ENCODE results near the gene KLK7.

The KLK7 gene
- 0 to 0.10 (median 0) reads per million in 9 experiments for total RNA-seq

DNA sequence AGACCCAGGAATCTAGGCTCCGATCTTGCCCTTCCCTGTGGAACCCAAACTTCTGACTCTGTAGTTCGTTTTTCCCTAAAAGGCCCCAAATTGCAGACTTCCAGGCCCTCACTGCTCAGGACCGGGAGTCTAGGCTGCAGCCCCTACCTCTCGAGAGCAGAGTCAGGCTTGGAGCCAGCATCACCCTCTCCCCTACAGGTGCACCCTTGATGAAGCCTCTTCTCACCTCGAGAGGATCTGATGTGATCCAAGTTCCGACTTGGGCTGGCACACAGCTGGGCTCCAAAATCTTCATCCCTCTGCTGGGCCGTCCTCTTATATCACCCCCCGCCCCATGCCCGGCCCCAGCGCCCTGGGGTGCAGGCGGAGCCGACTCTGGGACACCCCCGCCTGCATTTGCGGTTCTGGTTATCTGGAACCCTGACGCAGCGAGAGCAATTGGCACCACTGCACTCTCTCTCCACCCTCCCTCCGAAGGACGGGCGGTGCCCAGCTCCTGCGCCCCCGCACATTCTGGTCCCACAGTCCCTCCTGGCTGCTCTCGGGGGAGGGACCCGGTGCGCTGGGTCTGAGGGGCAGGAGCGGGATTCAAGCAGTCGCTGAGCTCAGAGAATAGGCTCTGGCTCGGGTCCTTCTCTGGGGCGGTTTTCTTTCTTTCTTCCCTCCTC is at the start of gene KLK7:
KLK7 (minus strand) TSS at position 293 of the 668 bp plus-strand sequence. CDS start 1,518 bp downstream, outside the sequence.
- no peak for ATAC-seq (replicated peaks)
- Mint-ChIP-seq H3K4me3 (no peak within 1 kb of the TSS), H3K36me3 (ENCODE audit: insufficient read depth) (no peaks in the 10 kb centered on the region), H3K4me1 (ENCODE audit: low read depth in 2 of 2) (no peaks in the 10 kb centered on the region), H3K27me3 (peaks cover 66 to 82% of the 10 kb centered on the region in 2 donors), H3K27ac (no peak within 1 kb of the TSS), H3K9me3 (peaks cover 0 to 2% of the 10 kb centered on the region in 2 donors)
- DNase-seq, result no peak

DNA sequence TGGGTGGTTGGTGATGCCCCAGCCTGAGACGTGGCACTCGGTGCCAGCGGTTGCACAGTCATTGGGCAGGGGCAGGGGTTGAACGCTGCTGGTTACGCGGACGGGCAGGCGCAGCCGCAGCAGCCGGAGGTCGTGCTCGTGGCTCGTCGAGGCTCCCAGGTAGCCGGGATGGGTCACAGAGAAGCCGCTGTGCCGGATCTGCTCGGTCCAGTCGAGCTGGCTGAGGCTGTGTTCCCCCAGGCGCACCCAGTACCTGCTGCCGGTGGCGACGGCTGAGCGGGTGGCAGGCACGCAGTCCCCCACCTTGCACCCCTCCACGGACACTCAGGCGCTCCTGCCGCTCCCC is 48.1 kb upstream of the KLK7 start:
- DNase-seq (no peak), ATAC-seq (replicated peaks) (no peak)
- peaks cover 60 to 65% of the 10 kb centered on the region in 2 donors for H3K27me3 Mint-ChIP-seq
- no peaks in the 10 kb centered on the region for H3K36me3 Mint-ChIP-seq (ENCODE audit: insufficient read depth)
- no peaks in the 10 kb centered on the region for H3K4me1 Mint-ChIP-seq (ENCODE audit: low read depth in 2 of 2)
- H3K4me3 Mint-ChIP-seq, result no peak overlapping the region
- H3K27ac Mint-ChIP-seq, result no peak overlapping the region
- no peaks in the 10 kb centered on the region for H3K9me3 Mint-ChIP-seq

DNA sequence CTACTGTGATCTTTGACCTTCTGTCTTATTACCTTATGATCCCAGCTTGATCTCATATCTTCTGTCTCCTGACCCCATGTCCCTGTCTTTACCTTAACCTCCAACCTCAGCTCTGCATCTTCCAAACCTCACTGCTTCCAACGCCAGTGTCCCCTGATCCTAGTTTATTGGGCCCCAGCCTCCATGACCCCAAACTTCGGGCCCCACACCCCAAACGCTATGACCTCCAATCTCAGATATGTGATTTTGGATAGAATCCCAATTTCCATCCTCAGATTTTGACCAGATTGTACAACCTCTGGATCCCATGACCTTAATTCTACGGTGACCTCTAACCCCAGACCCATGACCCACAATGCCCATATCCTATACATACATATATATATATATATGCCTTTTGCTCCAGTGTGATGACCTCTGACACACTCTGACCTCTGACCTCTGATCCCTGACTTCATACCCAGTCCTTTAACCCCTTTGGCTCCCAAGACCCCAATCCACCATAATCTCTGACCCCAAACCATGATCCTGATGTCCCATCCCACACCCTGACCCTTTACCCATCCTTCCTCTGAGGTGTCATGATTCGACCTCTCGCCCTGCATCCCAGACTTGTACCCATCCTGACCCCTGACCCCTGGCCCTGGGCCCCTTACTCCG is 47.6 kb upstream of the KLK7 start:
- Mint-ChIP-seq H3K27me3 (peaks cover 65 to 70% of the 10 kb centered on the region in 2 donors), H3K4me3 (no peak overlapping the region), H3K4me1 (ENCODE audit: low read depth in 2 of 2) (no peaks in the 10 kb centered on the region), H3K27ac (no peak overlapping the region), H3K36me3 (ENCODE audit: insufficient read depth) (no peaks in the 10 kb centered on the region), H3K9me3 (no peaks in the 10 kb centered on the region)
- no peak for DNase-seq
- no peak for ATAC-seq (replicated peaks)

DNA sequence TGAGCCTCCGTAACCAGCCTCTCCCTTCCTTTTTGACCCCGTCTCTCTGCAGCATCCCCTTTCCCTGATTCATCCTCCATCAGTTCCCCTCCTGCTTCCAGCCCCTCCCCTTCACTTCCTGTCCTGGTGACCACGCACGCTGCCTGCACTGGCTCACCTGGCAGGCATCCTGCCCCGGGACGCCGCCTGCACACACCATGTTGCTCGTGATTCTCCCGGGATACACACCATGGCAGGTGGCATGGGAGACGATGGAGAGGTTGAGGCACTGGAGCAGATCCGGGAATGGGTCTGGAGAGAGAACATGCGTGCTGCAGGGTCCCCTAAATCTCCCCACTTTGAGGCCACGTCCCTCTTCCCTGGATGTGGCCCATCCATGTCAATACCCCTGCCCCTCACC is 46.9 kb upstream of the KLK7 start:
- H3K27ac Mint-ChIP-seq, result no peak overlapping the region

DNA sequence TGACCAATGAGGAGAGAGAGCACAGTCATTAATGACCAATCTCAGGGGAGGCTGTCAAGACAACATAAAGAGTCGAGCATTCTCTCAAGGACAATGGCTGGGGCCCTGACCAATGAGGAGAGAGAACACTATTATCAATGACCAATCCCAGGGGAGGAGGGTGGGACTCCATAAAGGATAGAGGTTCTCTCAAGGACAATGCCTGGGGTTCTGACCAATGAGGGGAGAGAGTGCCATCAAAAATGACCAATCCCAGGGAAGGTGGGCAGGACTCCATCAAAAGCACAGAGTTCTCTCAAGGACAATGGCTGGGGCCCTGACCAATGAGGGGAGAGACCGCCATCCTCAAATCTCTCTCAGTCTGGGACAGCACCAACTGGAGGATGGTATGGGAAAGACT is 46.0 kb upstream of the KLK7 start:
- Mint-ChIP-seq H3K4me1 (ENCODE audit: low read depth in 2 of 2) (no peaks in the 10 kb centered on the region), H3K9me3 (no peaks in the 10 kb centered on the region), H3K27ac (no peak overlapping the region), H3K4me3 (no peak overlapping the region), H3K36me3 (ENCODE audit: insufficient read depth) (no peaks in the 10 kb centered on the region), H3K27me3 (peaks cover 64 to 75% of the 10 kb centered on the region in 2 donors)
- ATAC-seq (replicated peaks) (no peak), DNase-seq (no peak)

More for the DNA sequence above, 46.9 kb upstream of the KLK7 start:
- no peaks in the 10 kb centered on the region for H3K4me1 Mint-ChIP-seq (ENCODE audit: low read depth in 2 of 2)
- peaks cover 64 to 75% of the 10 kb centered on the region in 2 donors for H3K27me3 Mint-ChIP-seq
- no peaks in the 10 kb centered on the region for H3K36me3 Mint-ChIP-seq (ENCODE audit: insufficient read depth)
- no peaks in the 10 kb centered on the region for H3K9me3 Mint-ChIP-seq
- H3K4me3 Mint-ChIP-seq, result no peak overlapping the region
- no peak for ATAC-seq (replicated peaks)
- DNase-seq, result no peak

DNA sequence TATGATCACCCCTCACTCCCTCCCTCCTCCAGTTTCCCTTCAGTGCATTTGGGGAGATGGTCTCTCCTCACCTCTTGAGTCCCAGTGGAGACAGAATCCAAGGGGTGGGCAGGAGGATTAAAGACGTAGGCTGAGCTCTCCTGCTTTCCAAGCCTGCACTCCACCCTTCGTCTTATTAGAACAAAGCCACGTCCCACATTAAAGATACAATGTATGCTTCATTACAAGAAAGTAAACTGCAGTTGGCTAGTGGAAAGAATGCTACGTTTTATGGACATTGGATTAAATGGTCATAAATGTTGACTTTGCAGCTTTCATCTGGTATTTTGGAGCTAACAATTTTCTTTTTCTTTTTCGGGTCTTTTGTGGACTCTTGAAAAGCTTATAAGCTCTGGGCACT is 44.2 kb upstream of the KLK7 start:
- Mint-ChIP-seq H3K36me3 (ENCODE audit: insufficient read depth) (no peaks in the 10 kb centered on the region), H3K4me1 (ENCODE audit: low read depth in 2 of 2) (no peaks in the 10 kb centered on the region), H3K27me3 (peaks cover 65 to 80% of the 10 kb centered on the region in 2 donors), H3K9me3 (no peaks in the 10 kb centered on the region), H3K4me3 (no peak overlapping the region), H3K27ac (no peak overlapping the region)
- DNase-seq (no peak), ATAC-seq (replicated peaks) (no peak)

DNA sequence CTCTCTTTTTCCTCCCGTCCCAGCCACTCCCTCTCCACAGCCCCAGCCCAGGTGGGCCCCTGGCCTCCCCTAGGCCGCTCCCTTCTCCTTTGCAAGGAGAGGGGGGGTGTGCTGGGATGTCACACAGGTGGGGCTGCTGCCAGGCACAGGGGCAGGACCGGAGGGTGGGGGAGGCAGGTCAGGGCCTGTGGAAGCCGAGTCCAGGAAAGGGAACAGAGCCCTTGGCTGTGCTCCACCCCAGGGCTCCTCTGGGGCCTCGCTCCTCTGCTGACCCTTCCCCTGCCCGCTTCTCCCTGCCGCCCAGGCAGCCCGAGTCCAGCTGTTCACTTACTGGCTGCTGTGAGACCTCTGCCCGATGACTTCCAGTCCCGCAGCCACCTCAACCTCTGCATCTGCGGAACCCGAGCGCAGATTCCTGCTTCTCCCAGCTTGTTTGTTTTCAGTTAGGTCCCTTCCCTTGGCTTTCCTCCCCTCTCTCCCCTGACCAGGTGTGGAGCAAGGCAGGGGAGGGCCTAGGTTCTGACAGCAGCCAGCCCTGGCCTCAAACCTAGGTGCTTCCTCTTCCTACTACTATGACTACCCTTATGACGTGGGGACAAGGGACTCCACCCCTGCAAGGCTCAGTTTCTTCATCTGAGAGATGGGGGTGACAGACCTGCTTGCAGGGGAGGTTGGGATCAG is 43.5 kb upstream of the KLK7 start:
- no peak for DNase-seq
- H3K27ac Mint-ChIP-seq, result no peak overlapping the region
- H3K9me3 Mint-ChIP-seq, result no peaks in the 10 kb centered on the region
- no peak for ATAC-seq (replicated peaks)
- no peaks in the 10 kb centered on the region for H3K36me3 Mint-ChIP-seq (ENCODE audit: insufficient read depth)
- H3K4me1 Mint-ChIP-seq (ENCODE audit: low read depth in 2 of 2), result no peaks in the 10 kb centered on the region
- H3K27me3 Mint-ChIP-seq, result peaks cover 69 to 82% of the 10 kb centered on the region in 2 donors
- H3K4me3 Mint-ChIP-seq, result no peak overlapping the region

DNA sequence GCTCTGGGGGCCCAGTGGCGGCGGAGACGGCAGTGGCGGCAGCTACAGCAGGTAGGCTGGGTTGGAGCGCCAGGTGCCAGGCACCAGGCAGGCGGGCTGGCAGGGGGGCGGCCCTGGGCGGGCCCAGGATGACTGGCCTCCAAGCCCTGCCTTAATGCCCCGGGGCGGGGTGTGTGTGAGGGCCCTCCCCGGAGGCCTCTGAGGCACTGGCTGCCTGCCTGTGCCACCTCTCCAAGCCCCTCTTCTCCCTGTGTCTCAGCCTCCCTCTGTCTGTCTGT is 42.8 kb upstream of the KLK7 start, which contains the start of gene KLK11:
KLK11 (minus strand) TSS at position 63 of the 278 bp plus-strand sequence. CDS start 985 bp downstream, outside the sequence.
- ATAC-seq (replicated peaks), result no peak
- H3K4me1 Mint-ChIP-seq (ENCODE audit: low read depth in 2 of 2), result no peaks in the 10 kb centered on the region
- H3K27me3 Mint-ChIP-seq, result peaks cover 62 to 77% of the 10 kb centered on the region in 2 donors

DNA sequence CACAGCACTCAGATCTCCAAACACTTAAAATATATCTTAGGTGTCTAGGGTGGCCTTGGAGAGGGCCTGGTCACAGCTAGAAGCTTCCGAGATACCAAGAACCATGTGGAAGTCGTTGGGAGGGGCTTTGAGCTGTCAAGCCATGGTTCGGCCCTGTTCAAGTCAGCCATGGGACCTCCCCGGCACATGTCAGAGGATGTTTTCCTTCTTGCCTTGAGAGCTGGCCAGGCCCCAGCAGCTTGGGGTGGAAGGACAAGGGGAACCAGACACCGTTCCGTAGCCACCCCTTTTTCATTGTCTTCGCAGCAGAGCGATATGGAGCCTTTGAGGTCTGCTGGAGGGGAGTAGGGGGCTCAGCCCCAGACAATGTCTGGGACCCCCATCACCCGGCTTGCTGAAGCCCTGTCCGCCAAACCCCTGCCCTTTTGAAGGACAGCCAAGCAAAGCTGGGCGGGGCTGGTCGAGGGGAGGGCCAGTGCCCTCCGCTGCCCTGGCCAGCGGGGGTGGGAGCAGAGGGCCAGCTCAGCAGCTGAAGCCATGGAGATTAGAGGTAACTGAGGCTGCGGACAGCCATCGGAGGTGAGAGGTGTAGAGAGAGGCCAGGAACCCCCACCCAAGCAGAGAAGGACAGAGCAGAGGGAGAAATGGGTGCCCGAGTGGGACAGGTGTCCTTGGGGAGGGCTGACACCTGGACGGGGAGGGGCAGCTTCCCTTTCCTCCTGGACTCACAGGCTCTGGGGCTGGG is 42.3 kb upstream of the KLK7 start:
- Mint-ChIP-seq H3K4me3 (no peak overlapping the region), H3K9me3 (no peaks in the 10 kb centered on the region), H3K27me3 (peaks cover 57 to 72% of the 10 kb centered on the region in 2 donors), H3K36me3 (ENCODE audit: insufficient read depth) (no peaks in the 10 kb centered on the region), H3K27ac (no peak overlapping the region), H3K4me1 (ENCODE audit: low read depth in 2 of 2) (no peaks in the 10 kb centered on the region)
- ATAC-seq (replicated peaks) (no peak), DNase-seq (no peak)

More for the DNA sequence above, 42.8 kb upstream of the KLK7 start, which contains the start of gene KLK11:
- no peak for DNase-seq
- Mint-ChIP-seq H3K36me3 (ENCODE audit: insufficient read depth) (no peaks in the 10 kb centered on the region), H3K4me3 (no peak within 1 kb of the TSS), H3K9me3 (no peaks in the 10 kb centered on the region), H3K27ac (no peak within 1 kb of the TSS)

DNA sequence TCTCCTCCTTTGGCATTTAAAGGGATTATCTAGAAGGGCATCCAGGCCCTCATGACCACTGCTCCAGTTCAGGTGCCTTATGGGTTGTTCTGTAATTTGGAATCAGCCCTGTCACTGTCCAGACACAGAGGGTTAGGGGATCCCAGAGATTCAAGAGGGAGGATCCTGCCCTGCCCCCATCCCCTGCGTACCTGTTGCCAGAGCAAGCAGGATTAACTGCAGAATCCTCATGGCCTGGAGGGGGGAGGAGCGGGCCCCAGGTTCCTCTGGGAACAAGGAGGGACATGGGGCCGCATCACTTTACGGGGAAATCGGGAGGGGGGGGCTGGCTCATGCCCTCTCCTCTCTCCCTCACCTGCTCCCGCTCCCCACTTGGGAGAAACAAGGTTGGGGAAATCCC is 41.7 kb upstream of the KLK7 start:
- H3K9me3 Mint-ChIP-seq, result no peaks in the 10 kb centered on the region
- no peaks in the 10 kb centered on the region for H3K4me1 Mint-ChIP-seq (ENCODE audit: low read depth in 2 of 2)
- H3K27me3 Mint-ChIP-seq, result peaks cover 52 to 70% of the 10 kb centered on the region in 2 donors

DNA sequence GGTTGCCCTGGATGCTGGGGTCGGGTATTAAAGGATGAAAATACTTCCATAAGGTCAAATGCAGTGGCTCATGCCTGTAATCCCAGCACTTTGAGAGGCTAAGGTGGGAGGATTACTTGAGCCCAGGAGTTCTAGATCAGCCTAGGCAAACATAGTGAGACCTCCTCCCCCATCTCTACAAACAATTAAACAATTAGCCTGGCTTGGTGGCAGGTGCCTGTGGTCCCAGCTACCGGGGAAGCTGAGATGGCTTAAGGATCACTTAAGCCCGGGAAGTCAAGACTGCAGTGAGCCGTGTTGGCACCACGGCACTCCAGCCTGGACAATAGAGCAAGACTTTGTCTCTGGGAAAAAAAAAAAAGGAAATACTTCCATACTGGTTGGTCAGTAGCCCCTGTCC is 41.2 kb upstream of the KLK7 start:
- ATAC-seq (replicated peaks) (no peak), DNase-seq (no peak)
- no peak overlapping the region for H3K4me3 Mint-ChIP-seq
- peaks cover under 1 to 2% of the 10 kb centered on the region in 2 donors for H3K4me1 Mint-ChIP-seq (ENCODE audit: low read depth in 2 of 2)
- H3K27ac Mint-ChIP-seq, result no peak overlapping the region
- H3K36me3 Mint-ChIP-seq (ENCODE audit: insufficient read depth), result no peaks in the 10 kb centered on the region
- peaks cover 56 to 74% of the 10 kb centered on the region in 2 donors for H3K27me3 Mint-ChIP-seq
- no peaks in the 10 kb centered on the region for H3K9me3 Mint-ChIP-seq

More for the DNA sequence above, 41.7 kb upstream of the KLK7 start:
- ATAC-seq (replicated peaks), result no peak
- H3K4me3 Mint-ChIP-seq, result no peak overlapping the region
- no peak overlapping the region for H3K27ac Mint-ChIP-seq
- no peak for DNase-seq
- no peaks in the 10 kb centered on the region for H3K36me3 Mint-ChIP-seq (ENCODE audit: insufficient read depth)

DNA sequence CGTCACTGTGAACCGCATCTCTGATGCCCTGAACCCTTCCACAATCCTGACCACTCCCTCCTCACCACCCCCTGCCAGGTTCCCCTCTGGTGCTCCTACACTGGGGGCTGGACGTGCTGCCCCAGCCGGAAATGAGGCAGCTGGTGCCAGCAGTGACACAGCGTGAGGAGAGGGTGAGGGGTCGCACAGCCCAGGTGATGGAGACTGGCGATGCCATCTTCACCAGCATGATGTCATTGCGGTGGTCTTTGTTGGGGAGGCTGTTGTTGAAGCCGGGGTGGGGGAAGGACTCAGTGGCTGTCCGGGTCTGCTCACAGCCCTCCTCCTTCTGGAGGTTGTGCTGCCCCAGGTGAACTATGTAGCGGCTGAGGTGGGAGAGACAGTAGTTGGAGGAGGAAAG is 40.2 kb upstream of the KLK7 start:
- Mint-ChIP-seq H3K27ac (no peak overlapping the region), H3K36me3 (ENCODE audit: insufficient read depth) (no peaks in the 10 kb centered on the region), H3K4me1 (ENCODE audit: low read depth in 2 of 2) (peaks cover 5% of the 10 kb centered on the region in 2 donors), H3K9me3 (no peaks in the 10 kb centered on the region), H3K27me3 (peaks cover 66 to 77% of the 10 kb centered on the region in 2 donors), H3K4me3 (no peak overlapping the region)
- DNase-seq (no peak), ATAC-seq (replicated peaks) (no peak)

DNA sequence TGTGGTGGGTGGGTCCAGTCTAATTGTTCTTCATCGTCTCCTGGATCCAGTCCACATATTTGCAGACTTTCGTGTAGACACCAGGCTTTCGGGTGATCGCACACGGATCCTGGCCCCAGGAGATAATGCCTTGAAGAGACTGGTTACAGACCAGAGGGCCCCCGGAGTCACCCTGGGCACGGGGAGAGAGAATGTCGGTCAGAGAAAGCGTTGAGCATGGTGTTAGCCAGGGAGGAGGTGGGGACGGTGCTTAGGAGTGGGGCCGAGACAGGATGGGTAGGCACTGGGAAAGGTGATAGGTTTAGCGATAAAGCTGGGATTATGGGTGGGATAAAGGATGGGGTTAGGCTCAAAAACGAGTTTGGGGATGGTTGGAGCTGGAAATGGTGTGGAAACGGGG is 38.8 kb upstream of the KLK7 start:
- Mint-ChIP-seq H3K27ac (no peak overlapping the region), H3K9me3 (no peaks in the 10 kb centered on the region), H3K27me3 (peaks cover 75 to 87% of the 10 kb centered on the region in 2 donors), H3K4me1 (ENCODE audit: low read depth in 2 of 2) (peaks cover 12 to 15% of the 10 kb centered on the region in 2 donors), H3K4me3 (no peak overlapping the region), H3K36me3 (ENCODE audit: insufficient read depth) (no peaks in the 10 kb centered on the region)
- no peak for ATAC-seq (replicated peaks)
- DNase-seq, result no peak

Data from effector memory CD8-positive, alpha-beta T cell (primary cell).